Lung (tissue), 16 donors: ENCODE results near the gene MAU2. TPM values are rescaled to one million over a fixed set of nuclear protein-coding genes. Genes with fewer than 3 reads are reported as not detected.

ENCODE experiments used
- ATAC-seq: fragments of 200-7000 bp; cut with Tn5 transposase; one replicate; pipeline ENCODE4 v1.9.1; 2020; ENCODE audit warnings: moderate number of reproducible peaks; ENCODE audit not compliant: insufficient read depth, low FRiP score
- DNase-seq, 3 donors: peaks; one replicate each; pipeline ENCODE4 v3.0.0-alpha.2; 2013 to 2017
- H3K27ac ChIP-seq, 2 donors: one replicate each; pipeline ENCODE4 v1.5.1; 2013; ENCODE audit warnings: mild to moderate bottlenecking in 2 of 2, moderate library complexity in 2 of 2, control low read depth in 1 of 2, inconsistent platforms in 1 of 2, low read depth in 1 of 2, low read length in 1 of 2
- H3K27me3 ChIP-seq, 3 donors: one replicate each; pipeline ENCODE4 v1.5.1; 2013; ENCODE audit warnings: low read length in 2 of 3; ENCODE audit not compliant: control insufficient read depth in 3 of 3, insufficient read depth in 3 of 3
- H3K36me3 ChIP-seq, 4 donors: one replicate each; pipeline ENCODE4 v1.5.1; 2013; ENCODE audit warnings: low read length in 4 of 4, mild to moderate bottlenecking in 1 of 4, moderate library complexity in 1 of 4; ENCODE audit not compliant: control insufficient read depth in 4 of 4, insufficient read depth in 4 of 4
- H3K4me1 ChIP-seq, 5 donors: one replicate each; pipeline ENCODE4 v1.5.1; 2013; ENCODE audit warnings: low read length in 5 of 5, mild to moderate bottlenecking in 2 of 5, moderate library complexity in 1 of 5; ENCODE audit not compliant: control insufficient read depth in 5 of 5, insufficient read depth in 5 of 5
- H3K4me3 ChIP-seq: one replicate; pipeline ENCODE4 v1.5.1; 2013; ENCODE audit warnings: mild to moderate bottlenecking, control low read depth, moderate library complexity
- H3K9ac ChIP-seq, 2 donors: one replicate each; pipeline ENCODE4 v1.5.1; 2013; ENCODE audit warnings: low read length in 2 of 2, control low read depth in 1 of 2; ENCODE audit not compliant: insufficient read depth in 1 of 2
- H3K9me3 ChIP-seq, 4 donors: one replicate each; pipeline ENCODE4 v1.5.1; 2013; ENCODE audit warnings: low read length in 3 of 4, mild to moderate bottlenecking in 1 of 4, moderate library complexity in 1 of 4; ENCODE audit not compliant: control insufficient read depth in 4 of 4, insufficient read depth in 3 of 4
- CTCF ChIP-seq: IDR thresholded peaks from 2 replicates; pipeline ENCODE4 v1.5.1; 2012; ENCODE audit warnings: mild to moderate bottlenecking; ENCODE audit errors: control extremely low read depth, extremely low read depth
- WGBS, 2 donors: extraction: QIAGEN DNeasy Blood & Tissue Kit; methylation state at CpG; one replicate each; pipeline ENCODE4 v1.1.7; 2013; 5-methylcytosine and 5-hydroxymethylcytosine counted together
- long read RNA-seq, 5 donors: transcript quantifications; one replicate each; lab custom pipeline, GENCODE V29; 2026
- polyA plus RNA-seq, 2 donors: library from polyadenylated mRNA; stranded (reverse); fragments of 200-250 nt; gene quantifications; one replicate each; pipeline ENCODE4 v1.2.1, GENCODE V29; 2013
- total RNA-seq, 2 donors: library from RNA; depleted of rRNA in 1 of 2; stranded (reverse); fragments of >200 nt in 1 of 2; gene quantifications; one replicate each; pipeline ENCODE4 v1.2.1, GENCODE V29; 2014 to 2021
- donor health status: control.
- donor health status: control.
- donor health status: Bipolar disorder and iron deficiency.
- donor health status: healthy.
- donor health status: DM: yes; HTN: yes; CAD: no.

The MAU2 gene
- 10 to 100 TPM; 64.4 to 68.0 TPM for total RNA-seq
- 10 to 100 TPM; 21.6 to 24.7 TPM for polyA plus RNA-seq
- long read RNA-seq, donor 1, partial matches to known transcripts: 0 of 4 reads
- long read RNA-seq, donor 1, other reads (novel, unspliced or antisense): 0 of 4 reads
- long read RNA-seq, donor 2: 0 reads
- long read RNA-seq, donor 3, partial matches to known transcripts: 0 of 3 reads
- long read RNA-seq, donor 3, other reads (novel, unspliced or antisense): 0 of 3 reads
- long read RNA-seq, donor 4, partial matches to known transcripts: 0 of 1 reads
- long read RNA-seq, donor 4, other reads (novel, unspliced or antisense): 0 of 1 reads
- long read RNA-seq, donor 5, partial matches to known transcripts: 0 of 3 reads
- long read RNA-seq, donor 5, other reads (novel, unspliced or antisense): 0 of 3 reads

- Histone ChIP-seq H3K36me3 (peaks cover 3 to 21% (median 19%) of the 10 kb centered on the region in 4 donors), H3K27me3 (no peaks in the 10 kb centered on the region), H3K4me3 (peak within 1 kb of the TSS; percentile 100), H3K27ac (peak within 1 kb of the TSS; percentile 78 to 96), H3K9me3 (no peaks in the 10 kb centered on the region), H3K4me1 (peaks cover 0 to 21% (median 5%) of the 10 kb centered on the region in 5 donors), H3K9ac (peak within 1 kb of the TSS; percentile 91 to 97)
- peak; percentile 21 for TF ChIP-seq CTCF
- WGBS, 2 donors: 0% methylated on average over 63 to 67 of the region's 67 CpGs
- ATAC-seq (peak; percentile 98), DNase-seq (peak; percentile 92 to 94 (median 92))
These were observed at the start of gene MAU2, which contains the start of gene SUGP1 for GRCh38 chr19:19320361-19321140. Gene MAU2 (plus strand): TSS chr19:19320829. CDS start chr19:19320860, 31 bp downstream. Gene SUGP1 (minus strand): TSS chr19:19320509. CDS start chr19:19320496, 13 bp downstream.

GRCh38 chr19:19271828-19272599, 48.6 kb upstream of the MAU2 start:
- WGBS, 2 donors: 88 to 90% methylated on average over 8 of the region's 8 CpGs
- Histone ChIP-seq H3K4me3 (no peak overlapping the region), H3K4me1 (peaks cover 0 to 16% (median 6%) of the 10 kb centered on the region in 5 donors), H3K9ac (no peak overlapping the region), H3K27me3 (no peaks in the 10 kb centered on the region), H3K36me3 (peaks cover 0 to 19% (median 3%) of the 10 kb centered on the region in 4 donors), H3K27ac (no peak overlapping the region), H3K9me3 (peaks cover 0 to 8% (median 0%) of the 10 kb centered on the region in 4 donors)
- DNase-seq: no peak
- ATAC-seq: no peak
- no peak for TF ChIP-seq CTCF

- 77 to 91% methylated on average over 8 of the region's 8 CpGs for WGBS, 2 donors
- DNase-seq (peak; percentile 69 to 91 (median 83)), ATAC-seq (no peak)
- Histone ChIP-seq H3K27me3 (no peaks in the 10 kb centered on the region), H3K4me1 (peaks cover 0 to 16% (median 6%) of the 10 kb centered on the region in 5 donors), H3K9ac (no peak overlapping the region), H3K9me3 (peaks cover 0 to 8% (median 0%) of the 10 kb centered on the region in 4 donors), H3K36me3 (peaks cover 0 to 36% (median 7%) of the 10 kb centered on the region in 4 donors), H3K4me3 (no peak overlapping the region), H3K27ac (no peak overlapping the region)
- TF ChIP-seq CTCF: no peak
These were observed 46.5 kb upstream of the MAU2 start for GRCh38 chr19:19274146-19274545.
